Stimulated activated naive CD8-positive, alpha-beta T cell treated with anti-CD3 and anti-CD28 coated beads, Interleukin-15, Interleukin-2, amounts not matched to agents 100 ng/mL and 50 ng/mL, for 24 hours (primary cell): ENCODE measurements around the gene PTGS1.
"Not testable (repeated sequence)": the region's sequence is repeated elsewhere in the genome, so short reads cannot be mapped to it uniquely, and the experiment has no call there.

Experiments
- H3K27ac Mint-ChIP-seq: one replicate; pipeline ENCODE4 v1.8.0; 2021; ENCODE audit warnings: mild to moderate bottlenecking, mixed read lengths
- H3K27me3 Mint-ChIP-seq: one replicate; pipeline ENCODE4 v1.8.0; 2021; ENCODE audit warnings: mixed read lengths
- H3K36me3 Mint-ChIP-seq: one replicate; pipeline ENCODE4 v1.8.0; 2021; ENCODE audit warnings: low read depth, mixed read lengths
- H3K4me1 Mint-ChIP-seq: one replicate; pipeline ENCODE4 v1.8.0; 2021; ENCODE audit warnings: low read depth, mixed read lengths
- H3K4me3 Mint-ChIP-seq: one replicate; pipeline ENCODE4 v1.8.0; 2021; ENCODE audit warnings: mild to moderate bottlenecking, mixed read lengths
- H3K9me3 Mint-ChIP-seq: one replicate; pipeline ENCODE4 v1.8.0; 2021; ENCODE audit warnings: mixed read lengths

Gene PTGS1

DNA sequence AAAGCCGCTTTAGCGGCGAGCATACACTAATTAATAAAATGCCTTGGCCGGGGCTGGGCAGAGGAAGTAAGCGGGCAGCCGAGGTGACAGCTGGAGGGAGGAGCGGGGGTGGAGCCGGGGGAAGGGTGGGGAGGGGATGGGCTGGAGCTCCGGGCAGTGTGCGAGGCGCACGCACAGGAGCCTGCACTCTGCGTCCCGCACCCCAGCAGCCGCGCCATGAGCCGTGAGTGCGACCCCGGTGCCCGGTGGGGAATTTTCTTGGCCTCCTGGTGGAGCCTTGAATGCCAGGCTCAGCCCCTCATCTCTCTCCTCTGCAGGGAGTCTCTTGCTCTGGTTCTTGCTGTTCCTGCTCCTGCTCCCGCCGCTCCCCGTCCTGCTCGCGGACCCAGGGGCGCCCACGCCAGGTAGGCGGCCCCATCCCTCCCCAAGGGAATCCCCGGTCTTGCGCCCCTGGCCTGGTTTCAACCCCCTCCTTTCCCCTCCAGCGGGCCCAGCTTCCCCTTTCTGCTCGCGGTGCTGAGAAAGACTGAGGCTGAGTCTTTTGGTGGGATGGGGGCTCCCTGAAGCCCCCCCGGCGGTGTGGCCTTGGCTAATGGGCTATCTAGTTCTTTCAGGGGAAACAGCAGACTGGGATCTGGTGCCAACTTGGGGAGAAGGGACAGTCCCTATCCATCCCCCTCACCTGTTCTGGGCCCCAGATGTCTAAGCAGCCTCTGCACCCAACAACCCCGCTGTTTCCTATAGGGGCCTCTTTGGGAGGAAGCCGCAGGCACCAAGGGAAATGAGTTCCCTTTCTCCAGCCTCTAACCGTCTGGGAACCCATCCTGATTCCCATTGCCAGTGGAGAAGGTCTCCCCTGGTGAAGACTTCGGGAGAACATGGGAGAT is at the start of gene PTGS1:
TSS of gene PTGS1 (plus strand) at position 156 of the 887 bp plus-strand sequence. CDS start at position 217, 61 bp downstream.
- Mint-ChIP-seq H3K27me3 (peaks cover 29% of the 10 kb centered on the region), H3K4me3 (peak within 1 kb of the TSS; percentile 51), H3K9me3 (peaks cover 3% of the 10 kb centered on the region), H3K36me3 (no peaks in the 10 kb centered on the region), H3K4me1 (peaks cover 14% of the 10 kb centered on the region), H3K27ac (no peak within 1 kb of the TSS)

DNA sequence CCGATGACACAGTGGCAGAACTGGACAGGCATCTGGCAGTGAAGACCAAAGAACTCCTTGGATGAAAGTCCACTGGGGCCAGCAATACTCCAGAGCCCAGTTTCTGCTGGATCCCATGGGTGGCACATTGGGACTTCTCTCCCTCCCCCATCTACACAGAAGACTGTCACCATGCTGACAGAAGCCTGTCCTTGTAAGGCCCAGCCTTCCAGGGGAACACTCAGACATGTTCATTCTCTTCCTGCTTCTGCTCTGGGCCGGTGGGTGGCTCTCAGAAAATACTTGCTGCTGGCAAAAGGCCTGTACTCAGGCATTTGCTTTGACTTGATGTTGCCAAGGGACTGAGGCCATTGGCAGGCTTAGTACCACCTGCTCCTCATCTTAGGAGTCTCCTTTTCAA is 48.3 kb upstream of the PTGS1 start:
- peaks cover 16% of the 10 kb centered on the region for H3K4me1 Mint-ChIP-seq
- no peaks in the 10 kb centered on the region for H3K9me3 Mint-ChIP-seq
- no peak overlapping the region for H3K27ac Mint-ChIP-seq
- no peak overlapping the region for H3K4me3 Mint-ChIP-seq
- H3K27me3 Mint-ChIP-seq, result no peaks in the 10 kb centered on the region
- peaks cover 64% of the 10 kb centered on the region for H3K36me3 Mint-ChIP-seq

DNA sequence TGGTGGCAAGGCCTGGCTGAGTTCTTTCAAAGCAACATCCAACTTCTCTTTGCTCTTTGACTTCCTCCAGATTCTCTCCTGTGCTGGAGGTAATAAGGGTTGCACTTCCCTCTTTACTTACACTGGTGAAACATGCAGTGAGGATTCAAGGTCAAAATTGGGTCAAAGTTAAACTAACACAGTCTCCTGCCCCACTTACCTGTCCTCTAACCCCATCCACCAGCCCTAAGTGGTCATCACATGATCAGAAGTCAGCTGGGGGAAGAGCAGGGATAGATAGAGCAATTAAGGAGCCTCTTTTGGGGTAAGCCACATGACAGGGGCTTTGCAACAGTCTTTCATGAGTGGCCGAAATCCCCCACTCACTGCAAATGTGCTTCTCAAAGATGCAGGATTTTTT is 46.2 kb upstream of the PTGS1 start:
- H3K4me1 Mint-ChIP-seq, result peaks cover 13% of the 10 kb centered on the region
- peak overlapping the region; percentile 43 for H3K27ac Mint-ChIP-seq
- H3K27me3 Mint-ChIP-seq, H3K4me3 Mint-ChIP-seq, H3K9me3 Mint-ChIP-seq: not testable (repeated sequence)
- H3K36me3 Mint-ChIP-seq, result peaks cover 72% of the 10 kb centered on the region

- Mint-ChIP-seq H3K4me1 (peaks cover 13% of the 10 kb centered on the region), H3K4me3 (no peak overlapping the region), H3K9me3 (no peaks in the 10 kb centered on the region), H3K27ac (no peak overlapping the region), H3K27me3 (no peaks in the 10 kb centered on the region), H3K36me3 (peaks cover 70% of the 10 kb centered on the region)
Measured at GRCh38 chr9:122325124-122325523, 45.7 kb upstream of the PTGS1 start.

- Mint-ChIP-seq H3K27ac (no peak overlapping the region), H3K27me3 (no peaks in the 10 kb centered on the region), H3K4me1 (peaks cover 13% of the 10 kb centered on the region), H3K4me3 (no peak overlapping the region), H3K36me3 (peaks cover 63% of the 10 kb centered on the region), H3K9me3 (no peaks in the 10 kb centered on the region)
Measured at GRCh38 chr9:122327175-122327574, 43.6 kb upstream of the PTGS1 start.

DNA sequence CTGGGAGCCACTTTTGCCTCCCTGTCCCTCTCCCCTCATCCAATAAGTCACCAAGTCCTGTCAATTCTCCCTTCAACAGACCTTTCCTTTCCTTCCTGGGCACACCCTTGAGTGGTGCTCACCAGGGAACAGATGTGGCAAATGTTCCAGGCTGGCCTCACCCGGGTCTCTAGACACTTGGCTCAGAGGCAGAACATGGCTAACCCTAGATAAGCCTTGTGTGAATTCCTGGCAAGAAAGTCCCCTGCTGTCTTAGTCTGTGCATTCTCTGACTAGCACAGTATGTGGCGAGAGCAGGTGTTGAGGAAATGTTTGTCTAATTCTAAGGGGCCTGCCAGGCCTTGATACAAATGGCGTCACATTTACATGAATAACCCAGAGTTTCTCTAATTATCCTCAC is 41.2 kb upstream of the PTGS1 start:
- Mint-ChIP-seq H3K27me3 (no peaks in the 10 kb centered on the region), H3K4me1 (peaks cover 11% of the 10 kb centered on the region), H3K27ac (peak overlapping the region; percentile 32), H3K36me3 (peaks cover 38% of the 10 kb centered on the region), H3K4me3 (no peak overlapping the region), H3K9me3 (no peaks in the 10 kb centered on the region)

DNA sequence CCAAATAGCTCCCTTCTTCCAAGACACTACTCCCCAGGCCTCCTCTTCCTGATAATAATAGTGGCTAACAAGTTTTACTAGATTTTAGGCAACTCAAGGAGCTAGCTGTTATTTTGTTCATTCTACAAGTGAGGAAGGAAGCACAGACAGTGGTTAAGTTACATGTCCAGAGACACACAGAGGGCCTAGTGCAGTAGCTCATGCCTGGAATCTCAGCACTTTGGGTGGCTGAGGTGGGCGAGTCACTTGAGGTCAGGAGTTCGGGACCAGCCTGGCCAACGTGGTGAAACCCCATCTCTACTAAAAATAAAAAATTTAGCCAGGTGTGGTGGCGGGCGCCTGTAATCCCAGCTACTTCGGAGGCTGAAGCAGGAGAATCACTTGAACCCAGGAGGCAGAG is 40.4 kb upstream of the PTGS1 start:
- H3K27ac Mint-ChIP-seq, H3K4me1 Mint-ChIP-seq, H3K9me3 Mint-ChIP-seq, H3K4me3 Mint-ChIP-seq, H3K27me3 Mint-ChIP-seq: not testable (repeated sequence)
- H3K36me3 Mint-ChIP-seq, result peaks cover 33% of the 10 kb centered on the region

DNA sequence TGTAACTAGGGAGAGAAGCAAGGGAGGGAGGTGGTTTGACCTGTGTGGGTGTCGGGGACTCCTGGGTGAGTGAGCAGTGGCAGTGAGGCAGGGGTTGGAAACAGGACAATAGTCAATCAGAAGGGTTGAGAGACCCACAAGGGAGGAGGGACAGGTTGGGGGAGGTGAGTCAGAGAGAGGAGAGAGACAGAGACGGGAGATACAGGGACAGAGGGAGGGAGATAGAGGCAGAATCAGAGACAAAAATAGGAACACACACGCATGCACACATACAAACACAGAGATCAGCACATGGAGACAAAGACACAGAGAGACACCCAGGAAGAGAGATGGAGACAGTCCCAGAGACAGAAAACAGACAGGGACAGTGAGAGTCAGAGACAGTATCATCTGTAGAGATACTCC is 39.3 kb upstream of the PTGS1 start:
- peaks cover 29% of the 10 kb centered on the region for H3K36me3 Mint-ChIP-seq
- no peaks in the 10 kb centered on the region for H3K9me3 Mint-ChIP-seq
- H3K27me3 Mint-ChIP-seq, result no peaks in the 10 kb centered on the region
- no peaks in the 10 kb centered on the region for H3K4me1 Mint-ChIP-seq
- H3K27ac Mint-ChIP-seq, result peak overlapping the region; percentile 10
- H3K4me3 Mint-ChIP-seq, result no peak overlapping the region

- H3K4me3 Mint-ChIP-seq, result no peak overlapping the region
- H3K36me3 Mint-ChIP-seq, result peaks cover 26% of the 10 kb centered on the region
- H3K27ac Mint-ChIP-seq, result no peak overlapping the region
- H3K27me3 Mint-ChIP-seq, result no peaks in the 10 kb centered on the region
- H3K4me1 Mint-ChIP-seq, result no peaks in the 10 kb centered on the region
- no peaks in the 10 kb centered on the region for H3K9me3 Mint-ChIP-seq
Measured at GRCh38 chr9:122332083-122332482, 38.7 kb upstream of the PTGS1 start.

GRCh38 chr9:122332644-122333043 is 38.2 kb upstream of the PTGS1 start:
- Mint-ChIP-seq H3K9me3 (no peaks in the 10 kb centered on the region), H3K36me3 (peaks cover 20% of the 10 kb centered on the region), H3K27ac (no peak overlapping the region), H3K4me1 (no peaks in the 10 kb centered on the region), H3K4me3 (no peak overlapping the region), H3K27me3 (no peaks in the 10 kb centered on the region)

DNA sequence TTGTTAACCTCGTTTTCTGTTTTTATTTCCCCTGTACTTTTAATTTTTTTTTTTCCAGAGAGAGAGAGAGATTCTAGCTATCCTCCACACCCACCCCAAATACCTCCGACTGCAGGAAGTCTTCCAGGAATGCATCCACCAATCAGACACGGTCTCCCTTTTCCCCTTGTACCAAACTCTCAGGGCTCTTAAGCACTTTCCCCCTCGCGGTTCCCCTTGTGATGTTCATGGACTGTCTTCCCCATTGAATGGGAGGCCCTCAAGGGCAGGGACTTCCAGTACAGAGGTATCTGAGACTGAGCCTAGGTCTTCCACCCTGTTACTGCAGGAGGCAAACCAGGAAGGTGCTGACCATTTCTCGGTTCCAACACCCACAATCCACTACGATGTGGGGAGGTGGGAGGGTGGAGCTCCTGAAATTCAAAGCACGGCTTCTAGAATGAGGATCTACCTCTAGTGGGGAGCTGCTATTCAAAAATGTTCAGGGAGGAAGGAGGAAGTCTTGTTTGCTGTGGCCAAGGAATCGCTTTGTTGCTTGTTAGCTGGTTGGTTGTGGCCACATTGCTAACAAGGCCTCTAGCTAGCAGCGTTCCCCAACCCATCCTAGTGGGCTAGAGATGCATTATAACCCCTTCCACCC is 37.5 kb upstream of the PTGS1 start:
- Mint-ChIP-seq H3K4me3 (no peak overlapping the region), H3K27me3 (no peaks in the 10 kb centered on the region), H3K9me3 (no peaks in the 10 kb centered on the region), H3K27ac (no peak overlapping the region), H3K36me3 (peaks cover 14% of the 10 kb centered on the region), H3K4me1 (no peaks in the 10 kb centered on the region)

- H3K36me3 Mint-ChIP-seq, result peaks cover under 1% of the 10 kb centered on the region
- H3K4me3 Mint-ChIP-seq, result no peak overlapping the region
- no peaks in the 10 kb centered on the region for H3K9me3 Mint-ChIP-seq
- H3K27me3 Mint-ChIP-seq, result no peaks in the 10 kb centered on the region
- H3K27ac Mint-ChIP-seq, result no peak overlapping the region
- H3K4me1 Mint-ChIP-seq, result no peaks in the 10 kb centered on the region
Measured at GRCh38 chr9:122334916-122335315, 35.9 kb upstream of the PTGS1 start.

DNA sequence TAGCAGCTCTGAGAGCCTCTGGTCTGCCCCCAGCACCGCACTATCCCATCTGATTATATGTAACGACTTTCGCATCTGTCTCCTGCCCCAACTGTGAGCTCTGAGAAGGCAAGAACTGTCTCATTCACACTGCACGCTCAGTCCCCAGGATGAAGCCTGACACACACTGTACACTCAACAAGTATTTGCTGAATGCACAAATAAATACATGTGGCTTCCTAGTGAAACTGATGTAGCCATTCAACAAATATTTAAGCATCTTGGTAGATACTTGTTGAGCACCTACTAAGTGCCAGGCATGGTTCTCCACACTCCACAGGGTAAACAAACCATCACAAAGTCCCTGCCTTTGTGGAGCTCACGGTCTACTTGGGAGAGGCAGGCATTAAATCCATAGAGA is 34.6 kb upstream of the PTGS1 start:
- Mint-ChIP-seq H3K9me3 (no peaks in the 10 kb centered on the region), H3K27ac (no peak overlapping the region), H3K27me3 (peaks cover 3% of the 10 kb centered on the region), H3K4me1 (no peaks in the 10 kb centered on the region), H3K36me3 (no peaks in the 10 kb centered on the region), H3K4me3 (no peak overlapping the region)

- peaks cover 3% of the 10 kb centered on the region for H3K27me3 Mint-ChIP-seq
- no peak overlapping the region for H3K4me3 Mint-ChIP-seq
- no peaks in the 10 kb centered on the region for H3K9me3 Mint-ChIP-seq
- H3K4me1 Mint-ChIP-seq, result no peaks in the 10 kb centered on the region
- H3K27ac Mint-ChIP-seq, result no peak overlapping the region
- H3K36me3 Mint-ChIP-seq, result no peaks in the 10 kb centered on the region
Measured at GRCh38 chr9:122336866-122337555, 33.8 kb upstream of the PTGS1 start.

GRCh38 chr9:122337556-122337929 is 33.3 kb upstream of the PTGS1 start:
- no peak overlapping the region for H3K4me3 Mint-ChIP-seq
- H3K36me3 Mint-ChIP-seq, result no peaks in the 10 kb centered on the region
- H3K27ac Mint-ChIP-seq, result no peak overlapping the region
- H3K4me1 Mint-ChIP-seq, result no peaks in the 10 kb centered on the region
- no peaks in the 10 kb centered on the region for H3K9me3 Mint-ChIP-seq
- peaks cover 3% of the 10 kb centered on the region for H3K27me3 Mint-ChIP-seq
